GM23338 (cell line): ENCODE data around the gene EVI5. TPM values are rescaled to one million over a fixed set of nuclear protein-coding genes. Genes with fewer than 3 reads are reported as not detected.

Experiments
- ATAC-seq: fragments of 200-7000 bp; cut with Tn5 transposase; 3 replicates; pipeline ENCODE4 v1.9.1; 2020
- DNase-seq: peaks from one replicate; pipeline ENCODE4 v3.0.0-alpha.2; 2015; ENCODE audit warnings: low spot score
- H2AFZ ChIP-seq: fragments of 200-600 bp; sonication (generic); 2 replicates; pipeline ENCODE4 v1.8.0; 2016; ENCODE audit warnings: antibody characterized with exemption, mild to moderate bottlenecking, moderate library complexity
- H3F3A ChIP-seq: fragments of 200-600 bp; sonication (generic); replicated peaks from 2 replicates; pipeline ENCODE4 v1.8.0; 2017; ENCODE audit warnings: antibody characterized with exemption, mixed run types, low read depth
- H3K27ac ChIP-seq: fragments of 200-600 bp; sonication (generic); 2 replicates; pipeline ENCODE4 v1.6.1; 2016; ENCODE audit warnings: low read depth
- H3K27me3 ChIP-seq: fragments of 200-600 bp; sonication (generic); 2 replicates; pipeline ENCODE4 v1.8.0; 2016; ENCODE audit warnings: mild to moderate bottlenecking, mixed run types, moderate library complexity; ENCODE audit not compliant: insufficient read depth
- H3K36me3 ChIP-seq: fragments of 200-600 bp; sonication (generic); 2 replicates; pipeline ENCODE4 v1.8.0; 2016; ENCODE audit warnings: mild to moderate bottlenecking; ENCODE audit not compliant: insufficient read depth
- H3K4me1 ChIP-seq: fragments of 200-600 bp; sonication (generic); 2 replicates; pipeline ENCODE4 v1.8.0; 2016; ENCODE audit warnings: mild to moderate bottlenecking, moderate library complexity; ENCODE audit not compliant: insufficient read depth
- H3K4me2 ChIP-seq: fragments of 200-600 bp; sonication (generic); 2 replicates; pipeline ENCODE4 v1.7.1; 2017; ENCODE audit warnings: mixed run types
- H3K4me3 ChIP-seq: fragments of 200-600 bp; sonication (generic); 2 replicates; pipeline ENCODE4 v1.6.1; 2016; ENCODE audit warnings: mixed run types
- H3K79me2 ChIP-seq: fragments of 200-600 bp; sonication (generic); replicated peaks from 2 replicates; pipeline ENCODE4 v1.8.0; 2017; ENCODE audit warnings: mild to moderate bottlenecking; ENCODE audit not compliant: insufficient read depth
- H3K9me2 ChIP-seq: fragments of 200-600 bp; sonication (generic); 2 replicates; pipeline ENCODE4 v1.8.0; 2017; ENCODE audit not compliant: insufficient read depth
- H4K20me1 ChIP-seq: fragments of 200-600 bp; sonication (generic); replicated peaks from 2 replicates; pipeline ENCODE4 v1.8.0; 2017; ENCODE audit warnings: mild to moderate bottlenecking; ENCODE audit not compliant: insufficient read depth
- H3K27ac Mint-ChIP-seq: 2 replicates; pipeline ENCODE4 v1.8.0; 2020; ENCODE audit warnings: inconsistent platforms, mild to moderate bottlenecking, moderate library complexity, mixed read lengths
- H3K27me3 Mint-ChIP-seq: 3 replicates; pipeline ENCODE4 v1.8.0; 2022; ENCODE audit warnings: low read depth, mild to moderate bottlenecking, moderate library complexity, mixed read lengths, inconsistent platforms; ENCODE audit not compliant: insufficient read depth, poor library complexity
- H3K36me3 Mint-ChIP-seq: 3 replicates; pipeline ENCODE4 v1.8.0; 2021; ENCODE audit warnings: low read depth, mild to moderate bottlenecking, inconsistent platforms, moderate library complexity, mixed read lengths
- H3K4me1 Mint-ChIP-seq: 3 replicates; pipeline ENCODE4 v1.8.0; 2020; ENCODE audit warnings: mild to moderate bottlenecking, inconsistent platforms, mixed read lengths
- H3K4me3 Mint-ChIP-seq: 3 replicates; pipeline ENCODE4 v1.8.0; 2021; ENCODE audit warnings: moderate library complexity, mild to moderate bottlenecking, inconsistent platforms, mixed read lengths
- H3K9me3 Mint-ChIP-seq: 3 replicates; pipeline ENCODE4 v1.8.0; 2020; ENCODE audit warnings: moderate library complexity, mild to moderate bottlenecking, inconsistent platforms, mixed read lengths
- CREB1 ChIP-seq: fragments of 250-450 bp; sonication (Bioruptor Pico); IDR thresholded peaks from 2 replicates; pipeline ENCODE4 v1.5.0; 2020; ENCODE audit warnings: low read depth, mild to moderate bottlenecking, moderate library complexity
- CTCF ChIP-seq, 2 experiments: fragments of 200-600 bp in 1 of 2; sonication (generic) in 1 of 2; conservative IDR thresholded peaks; 2 replicates each; pipeline versions ENCODE4 v1.5.1 to v1.6.1; 2016 to 2017; ENCODE audit warnings: antibody characterized with exemption in 2 of 2, low read depth in 2 of 2, mild to moderate bottlenecking in 2 of 2, moderate library complexity in 1 of 2
- ETS1 ChIP-seq: IDR thresholded peaks from 2 replicates; pipeline ENCODE4 v1.6.1; 2016; ENCODE audit warnings: antibody characterized with exemption
- EZH2 ChIP-seq: fragments of 200-600 bp; sonication (generic); IDR thresholded peaks from one replicate; pipeline ENCODE4 v1.8.0; 2017; ENCODE audit warnings: antibody characterized with exemption, mild to moderate bottlenecking, low read depth; ENCODE audit not compliant: unreplicated experiment
- EZH2phosphoT487 ChIP-seq: fragments of 200-600 bp; sonication (generic); IDR thresholded peaks from one replicate; pipeline ENCODE4 v1.8.1; 2018; ENCODE audit warnings: antibody characterized with exemption; ENCODE audit not compliant: unreplicated experiment
- JUNB ChIP-seq: IDR thresholded peaks from one replicate; pipeline ENCODE4 v1.6.1; 2016; ENCODE audit warnings: antibody characterized with exemption; ENCODE audit not compliant: unreplicated experiment
- NANOG ChIP-seq: IDR thresholded peaks from 2 replicates; pipeline ENCODE4 v1.6.1; 2016; ENCODE audit warnings: antibody characterized with exemption, borderline replicate concordance
- POLR2AphosphoS5 ChIP-seq: IDR thresholded peaks from 2 replicates; pipeline ENCODE4 v1.6.1; 2016; ENCODE audit warnings: antibody characterized with exemption, low read depth
- STAT1 ChIP-seq: IDR thresholded peaks from one replicate; pipeline ENCODE4 v1.6.1; 2016; ENCODE audit warnings: antibody characterized with exemption; ENCODE audit not compliant: unreplicated experiment
- ZNF114 ChIP-seq: fragments of 250-450 bp; sonication (Bioruptor Pico); IDR thresholded peaks from 2 replicates; pipeline ENCODE4 v1.5.0; 2020; ENCODE audit warnings: mild to moderate bottlenecking, moderate library complexity
- ZNF331 ChIP-seq: fragments of 250-450 bp; sonication (Bioruptor Pico); IDR thresholded peaks from 2 replicates; pipeline ENCODE4 v1.5.0; 2020; ENCODE audit warnings: low read depth, mild to moderate bottlenecking, moderate library complexity
- polyA plus RNA-seq: library from polyadenylated mRNA; unstranded; fragments of >200 nt; fragmentation: Nextera tagmentation; extraction: Ambion mirVana; gene quantifications from 2 replicates; pipeline ENCODE4 v1.2.1, GENCODE V29; 2016
- total RNA-seq: library from RNA; depleted of rRNA; stranded (reverse); fragments of >200 nt; shearing (Covaris generic); gene quantifications from 2 replicates; pipeline ENCODE4 v1.2.3, GENCODE V29; 2014
- TF ChIP-seq, protein P1 (sequence below): IDR thresholded peaks from one replicate; pipeline ENCODE4 v1.6.1; 2018; ENCODE audit warnings: antibody characterized with exemption; ENCODE audit not compliant: unreplicated experiment
- TF ChIP-seq, protein P2 (sequence below): fragments of 250-450 bp; sonication (Bioruptor Pico); IDR thresholded peaks from 2 replicates; pipeline ENCODE4 v1.5.0; 2020; ENCODE audit warnings: mild to moderate bottlenecking, moderate library complexity

The EVI5 gene
- total and polyA plus RNA-seq, 2 experiments from 2014 or later, result 15.6 to 24.8 TPM

DNA sequence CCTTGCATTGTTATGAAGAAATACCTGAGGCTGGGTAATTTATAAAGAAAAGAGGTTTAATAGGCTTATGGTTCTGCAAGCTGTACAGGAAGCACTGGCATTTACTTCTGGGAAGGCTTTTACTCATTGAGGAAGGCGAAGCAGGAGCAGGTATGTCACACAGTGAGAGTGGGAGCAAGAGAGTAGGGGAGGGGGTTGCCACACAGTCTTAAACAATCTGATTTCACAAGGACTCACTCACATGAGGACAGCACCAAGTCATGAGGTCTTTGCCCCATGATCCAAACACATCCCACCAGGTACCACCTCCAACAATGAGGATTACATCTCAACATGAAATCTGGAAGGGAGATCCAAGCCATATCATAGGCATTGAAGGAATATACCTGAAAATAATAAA is 127.2 kb downstream of the EVI5 start:
- no peak overlapping the region for H3K4me3 Mint-ChIP-seq
- no peaks in the 10 kb centered on the region for H3K4me1 ChIP-seq
- H3K4me2 ChIP-seq, result no peak overlapping the region
- no peak overlapping the region for H3K4me3 ChIP-seq
- no peak overlapping the region for H3K27ac Mint-ChIP-seq
- H3K27me3 ChIP-seq, result no peaks in the 10 kb centered on the region
- no peaks in the 10 kb centered on the region for H3K79me2 ChIP-seq
- peaks cover 32% of the 10 kb centered on the region for H3K36me3 Mint-ChIP-seq
- no peaks in the 10 kb centered on the region for H3F3A ChIP-seq
- no peak overlapping the region for H2AFZ ChIP-seq
- H3K27ac ChIP-seq, result no peak overlapping the region
- no peaks in the 10 kb centered on the region for H4K20me1 ChIP-seq
- TF ChIP-seq EZH2 (no peak), STAT1 (no peak), CREB1 (CRISPR knock-in tag) (no peak), ETS1 (no peak), ZNF114 (CRISPR knock-in tag) (no peak), CTCF (conservative IDR thresholded peaks at IDR 0.05; ENCODE audit: low read depth in 2 of 2) (no peak), JUNB (no peak), POLR2AphosphoS5 (no peak), EZH2phosphoT487 (no peak), NANOG (no peak), ZNF331 (CRISPR knock-in tag) (no peak)
- TF ChIP-seq, protein P1, sequence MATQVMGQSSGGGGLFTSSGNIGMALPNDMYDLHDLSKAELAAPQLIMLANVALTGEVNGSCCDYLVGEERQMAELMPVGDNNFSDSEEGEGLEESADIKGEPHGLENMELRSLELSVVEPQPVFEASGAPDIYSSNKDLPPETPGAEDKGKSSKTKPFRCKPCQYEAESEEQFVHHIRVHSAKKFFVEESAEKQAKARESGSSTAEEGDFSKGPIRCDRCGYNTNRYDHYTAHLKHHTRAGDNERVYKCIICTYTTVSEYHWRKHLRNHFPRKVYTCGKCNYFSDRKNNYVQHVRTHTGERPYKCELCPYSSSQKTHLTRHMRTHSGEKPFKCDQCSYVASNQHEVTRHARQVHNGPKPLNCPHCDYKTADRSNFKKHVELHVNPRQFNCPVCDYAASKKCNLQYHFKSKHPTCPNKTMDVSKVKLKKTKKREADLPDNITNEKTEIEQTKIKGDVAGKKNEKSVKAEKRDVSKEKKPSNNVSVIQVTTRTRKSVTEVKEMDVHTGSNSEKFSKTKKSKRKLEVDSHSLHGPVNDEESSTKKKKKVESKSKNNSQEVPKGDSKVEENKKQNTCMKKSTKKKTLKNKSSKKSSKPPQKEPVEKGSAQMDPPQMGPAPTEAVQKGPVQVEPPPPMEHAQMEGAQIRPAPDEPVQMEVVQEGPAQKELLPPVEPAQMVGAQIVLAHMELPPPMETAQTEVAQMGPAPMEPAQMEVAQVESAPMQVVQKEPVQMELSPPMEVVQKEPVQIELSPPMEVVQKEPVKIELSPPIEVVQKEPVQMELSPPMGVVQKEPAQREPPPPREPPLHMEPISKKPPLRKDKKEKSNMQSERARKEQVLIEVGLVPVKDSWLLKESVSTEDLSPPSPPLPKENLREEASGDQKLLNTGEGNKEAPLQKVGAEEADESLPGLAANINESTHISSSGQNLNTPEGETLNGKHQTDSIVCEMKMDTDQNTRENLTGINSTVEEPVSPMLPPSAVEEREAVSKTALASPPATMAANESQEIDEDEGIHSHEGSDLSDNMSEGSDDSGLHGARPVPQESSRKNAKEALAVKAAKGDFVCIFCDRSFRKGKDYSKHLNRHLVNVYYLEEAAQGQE, result no peak
- TF ChIP-seq, protein P2, sequence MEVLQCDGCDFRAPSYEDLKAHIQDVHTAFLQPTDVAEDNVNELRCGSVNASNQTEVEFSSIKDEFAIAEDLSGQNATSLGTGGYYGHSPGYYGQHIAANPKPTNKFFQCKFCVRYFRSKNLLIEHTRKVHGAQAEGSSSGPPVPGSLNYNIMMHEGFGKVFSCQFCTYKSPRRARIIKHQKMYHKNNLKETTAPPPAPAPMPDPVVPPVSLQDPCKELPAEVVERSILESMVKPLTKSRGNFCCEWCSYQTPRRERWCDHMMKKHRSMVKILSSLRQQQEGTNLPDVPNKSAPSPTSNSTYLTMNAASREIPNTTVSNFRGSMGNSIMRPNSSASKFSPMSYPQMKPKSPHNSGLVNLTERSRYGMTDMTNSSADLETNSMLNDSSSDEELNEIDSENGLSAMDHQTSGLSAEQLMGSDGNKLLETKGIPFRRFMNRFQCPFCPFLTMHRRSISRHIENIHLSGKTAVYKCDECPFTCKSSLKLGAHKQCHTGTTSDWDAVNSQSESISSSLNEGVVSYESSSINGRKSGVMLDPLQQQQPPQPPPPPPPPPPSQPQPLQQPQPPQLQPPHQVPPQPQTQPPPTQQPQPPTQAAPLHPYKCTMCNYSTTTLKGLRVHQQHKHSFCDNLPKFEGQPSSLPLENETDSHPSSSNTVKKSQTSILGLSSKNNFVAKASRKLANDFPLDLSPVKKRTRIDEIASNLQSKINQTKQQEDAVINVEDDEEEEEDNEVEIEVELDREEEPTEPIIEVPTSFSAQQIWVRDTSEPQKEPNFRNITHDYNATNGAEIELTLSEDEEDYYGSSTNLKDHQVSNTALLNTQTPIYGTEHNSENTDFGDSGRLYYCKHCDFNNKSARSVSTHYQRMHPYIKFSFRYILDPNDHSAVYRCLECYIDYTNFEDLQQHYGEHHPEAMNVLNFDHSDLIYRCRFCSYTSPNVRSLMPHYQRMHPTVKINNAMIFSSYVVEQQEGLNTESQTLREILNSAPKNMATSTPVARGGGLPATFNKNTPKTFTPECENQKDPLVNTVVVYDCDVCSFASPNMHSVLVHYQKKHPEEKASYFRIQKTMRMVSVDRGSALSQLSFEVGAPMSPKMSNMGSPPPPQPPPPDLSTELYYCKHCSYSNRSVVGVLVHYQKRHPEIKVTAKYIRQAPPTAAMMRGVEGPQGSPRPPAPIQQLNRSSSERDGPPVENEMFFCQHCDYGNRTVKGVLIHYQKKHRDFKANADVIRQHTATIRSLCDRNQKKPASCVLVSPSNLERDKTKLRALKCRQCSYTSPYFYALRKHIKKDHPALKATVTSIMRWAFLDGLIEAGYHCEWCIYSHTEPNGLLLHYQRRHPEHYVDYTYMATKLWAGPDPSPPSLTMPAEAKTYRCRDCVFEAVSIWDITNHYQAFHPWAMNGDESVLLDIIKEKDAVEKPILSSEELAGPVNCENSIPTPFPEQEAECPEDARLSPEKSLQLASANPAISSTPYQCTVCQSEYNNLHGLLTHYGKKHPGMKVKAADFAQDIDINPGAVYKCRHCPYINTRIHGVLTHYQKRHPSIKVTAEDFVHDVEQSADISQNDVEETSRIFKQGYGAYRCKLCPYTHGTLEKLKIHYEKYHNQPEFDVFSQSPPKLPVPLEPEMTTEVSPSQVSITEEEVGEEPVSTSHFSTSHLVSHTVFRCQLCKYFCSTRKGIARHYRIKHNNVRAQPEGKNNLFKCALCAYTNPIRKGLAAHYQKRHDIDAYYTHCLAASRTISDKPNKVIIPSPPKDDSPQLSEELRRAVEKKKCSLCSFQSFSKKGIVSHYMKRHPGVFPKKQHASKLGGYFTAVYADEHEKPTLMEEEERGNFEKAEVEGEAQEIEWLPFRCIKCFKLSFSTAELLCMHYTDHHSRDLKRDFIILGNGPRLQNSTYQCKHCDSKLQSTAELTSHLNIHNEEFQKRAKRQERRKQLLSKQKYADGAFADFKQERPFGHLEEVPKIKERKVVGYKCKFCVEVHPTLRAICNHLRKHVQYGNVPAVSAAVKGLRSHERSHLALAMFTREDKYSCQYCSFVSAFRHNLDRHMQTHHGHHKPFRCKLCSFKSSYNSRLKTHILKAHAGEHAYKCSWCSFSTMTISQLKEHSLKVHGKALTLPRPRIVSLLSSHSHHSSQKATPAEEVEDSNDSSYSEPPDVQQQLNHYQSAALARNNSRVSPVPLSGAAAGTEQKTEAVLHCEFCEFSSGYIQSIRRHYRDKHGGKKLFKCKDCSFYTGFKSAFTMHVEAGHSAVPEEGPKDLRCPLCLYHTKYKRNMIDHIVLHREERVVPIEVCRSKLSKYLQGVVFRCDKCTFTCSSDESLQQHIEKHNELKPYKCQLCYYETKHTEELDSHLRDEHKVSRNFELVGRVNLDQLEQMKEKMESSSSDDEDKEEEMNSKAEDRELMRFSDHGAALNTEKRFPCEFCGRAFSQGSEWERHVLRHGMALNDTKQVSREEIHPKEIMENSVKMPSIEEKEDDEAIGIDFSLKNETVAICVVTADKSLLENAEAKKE, result no peak
- H3K27me3 Mint-ChIP-seq, result no peaks in the 10 kb centered on the region
- no peaks in the 10 kb centered on the region for H3K9me2 ChIP-seq
- peaks cover 22% of the 10 kb centered on the region; the same call in 2 of the 3 replicates for H3K9me3 Mint-ChIP-seq
- H3K4me1 Mint-ChIP-seq, result no peaks in the 10 kb centered on the region
- no peak for DNase-seq
- H3K36me3 ChIP-seq, result no peaks in the 10 kb centered on the region
- no peak for ATAC-seq
